ENCODE results near the gene CACNG3.

GRCh38 chr16:24262816-24263215, 6.7 kb downstream of the CACNG3 start:
- TF ChIP-seq CTCF (IDR thresholded peaks at IDR 0.05) (no peak), POLR2A (IDR thresholded peaks at IDR 0.05) (no peak)

All from right lobe of liver (tissue), 4 donors.